SU-DHL-6 (cell line): ENCODE results near the gene HIPK3.
A peak's percentile ranks its signal among the peaks of the same experiment; 100 is the strongest.

Experiments used
- H2AFZ ChIP-seq: fragments of 200-600 bp; sonication (generic); 2 replicates; pipeline ENCODE4 v1.6.1; 2014; ENCODE audit warnings: low read depth, mild to moderate bottlenecking, moderate library complexity, mixed read lengths, antibody characterized with exemption, low read length; ENCODE audit not compliant: severe bottlenecking
- H3F3A ChIP-seq: fragments of 200-600 bp; shearing (Covaris generic); 2 replicates; pipeline ENCODE4 v1.6.0; 2016; ENCODE audit warnings: antibody characterized with exemption, mild to moderate bottlenecking; ENCODE audit not compliant: insufficient read depth
- H3K27ac ChIP-seq: fragments of 200-600 bp; sonication (generic); 2 replicates; pipeline ENCODE4 v1.5.1; 2016; ENCODE audit warnings: low read depth, mild to moderate bottlenecking, low read length, moderate library complexity, mixed read lengths
- H3K27me3 ChIP-seq: fragments of 200-600 bp; sonication (generic), shearing (Covaris generic); 2 replicates; pipeline ENCODE4 v1.6.0; 2014; ENCODE audit warnings: mild to moderate bottlenecking, low read length
- H3K36me3 ChIP-seq: fragments of 200-600 bp; sonication (generic); 2 replicates; pipeline ENCODE4 v1.6.1; 2014; ENCODE audit warnings: mild to moderate bottlenecking, low read length, mixed read lengths
- H3K4me2 ChIP-seq: fragments of 300-600, 200-600 bp; shearing (Covaris generic), sonication (generic); 2 replicates; pipeline ENCODE4 v1.6.0; 2014; ENCODE audit warnings: low read length, low read depth, mild to moderate bottlenecking; ENCODE audit not compliant: poor library complexity, severe bottlenecking
- H3K4me3 ChIP-seq: fragments of 200-600 bp; sonication (generic); 2 replicates; pipeline ENCODE4 v1.5.1; 2014; ENCODE audit warnings: antibody characterized with exemption, low read length, mild to moderate bottlenecking, mixed read lengths; ENCODE audit not compliant: insufficient read depth, poor library complexity, severe bottlenecking
- H3K79me2 ChIP-seq: fragments of 200-600 bp; sonication (generic); 2 replicates; pipeline ENCODE4 v1.6.1; 2014; ENCODE audit warnings: mild to moderate bottlenecking, low read length, moderate library complexity; ENCODE audit not compliant: insufficient read depth
- H3K9ac ChIP-seq: fragments of 200-600 bp; sonication (generic); 2 replicates; pipeline ENCODE4 v1.7.0; 2014; ENCODE audit warnings: mild to moderate bottlenecking, low read length
- H3K9me2 ChIP-seq: fragments of 200-600 bp; sonication (generic); replicated peaks from 2 replicates; pipeline ENCODE4 v1.6.1; 2014; ENCODE audit warnings: low read length; ENCODE audit not compliant: insufficient read depth
- H3K9me3 ChIP-seq: fragments of 200-600 bp; sonication (generic); 2 replicates; pipeline ENCODE4 v1.6.1; 2014; ENCODE audit warnings: low read length, mixed read lengths; ENCODE audit not compliant: insufficient read depth
- H4K20me1 ChIP-seq: fragments of 200-600 bp; sonication (generic); 2 replicates; pipeline ENCODE4 v1.6.1; 2014; ENCODE audit warnings: low read depth, mild to moderate bottlenecking, antibody characterized with exemption, low read length, moderate library complexity, mixed read lengths
- CTCF ChIP-seq: fragments of 200-600 bp; sonication (generic); IDR thresholded peaks from one replicate; pipeline ENCODE4 v1.5.1; 2017; ENCODE audit warnings: antibody characterized with exemption, mild to moderate bottlenecking, low read length, moderate library complexity; ENCODE audit not compliant: insufficient read depth, poor library complexity, severe bottlenecking
- EZH2phosphoT487 ChIP-seq: fragments of 200-600 bp; sonication (generic), shearing (Covaris generic); conservative IDR thresholded peaks from 2 replicates; pipeline ENCODE4 v1.6.1; 2018; ENCODE audit warnings: mild to moderate bottlenecking, antibody characterized with exemption, low read length, moderate library complexity, mixed read lengths

The HIPK3 gene

GRCh38 chr11:33329705-33330329 lies 72.6 kb downstream of the HIPK3 start:
- no peaks in the 10 kb centered on the region for H3F3A ChIP-seq
- no peak overlapping the region for H2AFZ ChIP-seq
- H3K27me3 ChIP-seq = no peaks in the 10 kb centered on the region
- 0 out of 2 replicates have a peak, but pooled peaks cover 3% of the 10 kb centered on the region for H4K20me1 ChIP-seq
- H3K79me2 ChIP-seq = no peaks in the 10 kb centered on the region
- no peak overlapping the region for H3K4me3 ChIP-seq
- TF ChIP-seq CTCF (peak; percentile 31), EZH2phosphoT487 (no peak)
- H3K9me3 ChIP-seq = no peaks in the 10 kb centered on the region
- H3K27ac ChIP-seq = no peak overlapping the region
- no peaks in the 10 kb centered on the region for H3K36me3 ChIP-seq
- no peak overlapping the region for H3K4me2 ChIP-seq
- H3K9me2 ChIP-seq = no peaks in the 10 kb centered on the region
- no peak overlapping the region for H3K9ac ChIP-seq

GRCh38 chr11:33333816-33334215 lies 76.6 kb downstream of the HIPK3 start:
- H4K20me1 ChIP-seq = 0 out of 2 replicates have a peak, but pooled peaks cover 1% of the 10 kb centered on the region
- H3K36me3 ChIP-seq = no peaks in the 10 kb centered on the region
- H3K79me2 ChIP-seq = no peaks in the 10 kb centered on the region
- no peak for TF ChIP-seq EZH2phosphoT487
- no peak for TF ChIP-seq CTCF
- no peaks in the 10 kb centered on the region for H3F3A ChIP-seq
- H3K27ac ChIP-seq = no peak overlapping the region
- no peak overlapping the region for H3K9ac ChIP-seq
- H3K4me2 ChIP-seq = no peak overlapping the region
- H3K9me3 ChIP-seq = no peaks in the 10 kb centered on the region
- H2AFZ ChIP-seq = no peak overlapping the region
- H3K4me3 ChIP-seq = no peak overlapping the region
- H3K9me2 ChIP-seq = no peaks in the 10 kb centered on the region
- no peaks in the 10 kb centered on the region for H3K27me3 ChIP-seq

GRCh38 chr11:33334627-33335026 lies 77.4 kb downstream of the HIPK3 start:
- no peaks in the 10 kb centered on the region for H3F3A ChIP-seq
- H3K9me3 ChIP-seq = no peaks in the 10 kb centered on the region
- TF ChIP-seq EZH2phosphoT487 = no peak
- no peak for TF ChIP-seq CTCF
- no peak overlapping the region for H2AFZ ChIP-seq
- no peaks in the 10 kb centered on the region for H3K9me2 ChIP-seq
- H3K9ac ChIP-seq = no peak overlapping the region
- H3K79me2 ChIP-seq = no peaks in the 10 kb centered on the region
- H3K27ac ChIP-seq = no peak overlapping the region
- no peak overlapping the region for H3K4me3 ChIP-seq
- H3K4me2 ChIP-seq = no peak overlapping the region
- H3K36me3 ChIP-seq = no peaks in the 10 kb centered on the region
- H4K20me1 ChIP-seq = no peaks in the 10 kb centered on the region
- no peaks in the 10 kb centered on the region for H3K27me3 ChIP-seq
